Inflammatory macrophage treated with lipopolysaccharide for 4 hours (primary cell): ENCODE data around the gene ACSS1.

ENCODE experiments used
- DNase-seq: peaks from one replicate; pipeline ENCODE4 v3.0.0-alpha.2; 2020

The ACSS1 gene

DNA sequence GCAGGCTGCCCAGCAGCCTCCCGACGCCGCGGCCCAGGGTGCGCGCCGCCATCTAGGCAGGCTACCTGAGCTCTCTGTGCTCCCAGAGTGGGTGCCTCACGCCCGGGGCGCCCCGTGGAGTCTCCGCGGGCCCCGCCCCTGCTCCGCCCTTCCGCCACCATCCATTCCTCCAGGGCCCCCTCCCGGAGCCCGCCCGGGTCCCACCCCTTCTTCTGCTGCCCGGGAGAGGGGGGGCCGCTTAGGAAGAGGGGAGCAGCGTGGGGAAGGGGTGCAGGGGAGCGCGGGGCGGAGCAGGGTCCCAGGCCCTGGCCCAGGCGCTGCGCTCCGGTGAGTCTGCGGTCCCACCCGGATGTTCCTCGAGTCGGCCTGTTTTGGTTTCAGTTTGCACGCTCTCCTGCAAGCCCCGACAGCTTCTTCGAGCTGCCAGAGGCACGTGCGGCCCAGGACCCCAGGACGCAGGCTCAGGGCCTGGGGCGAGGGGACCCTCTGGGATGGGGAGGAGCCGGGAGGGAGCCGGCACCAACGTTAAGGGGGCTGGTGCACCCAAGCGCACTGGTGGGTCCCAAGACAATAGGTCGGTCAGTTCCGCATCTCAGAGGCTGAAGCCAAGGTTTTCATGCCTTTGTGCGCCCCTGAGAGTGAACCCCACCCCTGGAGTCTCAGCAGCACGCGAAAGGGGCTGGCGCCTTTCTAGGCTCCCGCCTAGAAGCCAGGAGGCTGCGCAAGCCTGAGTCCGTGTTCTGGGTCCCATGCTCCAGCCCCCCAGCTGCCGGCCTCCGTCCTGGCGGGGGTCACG lies at the start of gene ACSS1:
ACSS1 (minus strand) TSS at position 89 of the 796 bp plus-strand sequence; CDS start at position 52, 37 bp downstream.
- peak; percentile 57 for DNase-seq

DNA sequence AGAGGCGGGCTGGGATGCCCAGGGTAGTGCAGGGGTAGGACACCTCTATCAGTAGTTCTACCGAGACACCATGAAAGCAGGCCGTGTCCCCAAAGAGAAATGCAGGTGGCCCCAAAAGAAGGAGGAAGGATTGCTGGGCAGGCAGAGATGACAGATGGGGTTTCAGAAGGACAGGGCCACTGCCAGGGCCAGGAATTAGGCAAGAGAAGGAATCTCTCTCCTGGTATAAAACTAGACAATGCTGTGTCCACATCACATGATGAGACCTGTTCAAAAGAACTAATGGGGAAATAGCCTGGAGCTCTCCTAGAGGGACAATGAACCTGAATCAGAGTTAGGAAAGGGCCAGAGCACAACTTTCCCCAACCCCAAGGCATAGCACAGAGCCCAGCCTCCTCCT lies 45.6 kb upstream of the ACSS1 start:
- DNase-seq, result no peak

DNA sequence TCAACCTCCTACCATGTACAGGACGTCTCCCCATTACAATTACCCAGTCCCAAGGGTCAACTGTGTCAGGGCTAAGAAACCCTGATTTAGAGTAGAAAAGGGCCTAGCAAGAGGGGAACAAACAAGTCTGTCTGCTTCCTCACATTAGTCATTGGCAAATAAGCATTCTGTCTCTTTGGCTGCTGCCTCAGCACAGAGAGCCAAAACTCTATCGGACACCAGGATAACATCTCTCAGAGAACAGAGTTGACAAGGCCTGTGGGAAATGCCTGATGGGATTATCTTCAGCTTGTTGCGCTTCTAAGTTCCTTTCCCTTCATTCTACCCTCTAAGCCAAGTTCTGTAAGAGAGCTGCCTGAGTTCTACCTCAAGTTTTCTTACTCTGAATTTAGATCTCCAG lies 43.0 kb upstream of the ACSS1 start:
- DNase-seq, result no peak

DNA sequence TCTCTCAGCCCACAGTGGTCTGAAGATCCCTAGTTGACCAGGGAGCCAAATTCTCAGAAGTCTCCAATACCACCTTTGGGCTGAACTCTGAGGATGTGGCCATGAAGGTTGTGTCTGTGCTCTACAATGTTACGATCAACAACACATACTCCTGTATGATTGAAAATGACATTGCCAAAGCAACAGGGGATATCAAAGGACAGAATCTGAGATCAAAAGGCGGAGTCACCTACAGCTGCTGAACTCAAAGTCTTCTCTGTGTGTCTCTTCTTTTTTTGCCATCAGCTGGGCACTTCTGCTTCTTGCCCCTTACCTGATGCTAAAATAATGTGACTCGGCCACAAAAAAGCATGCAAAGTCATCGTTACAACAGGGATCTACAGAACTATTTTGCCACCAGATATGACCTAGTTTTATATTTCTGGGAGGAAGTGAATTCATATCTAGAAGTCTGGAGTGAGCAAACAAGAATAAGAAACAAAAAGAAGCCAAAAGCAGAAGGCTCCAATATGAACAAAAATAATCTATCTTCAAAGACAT lies 41.7 kb upstream of the ACSS1 start:
- no peak for DNase-seq

DNA sequence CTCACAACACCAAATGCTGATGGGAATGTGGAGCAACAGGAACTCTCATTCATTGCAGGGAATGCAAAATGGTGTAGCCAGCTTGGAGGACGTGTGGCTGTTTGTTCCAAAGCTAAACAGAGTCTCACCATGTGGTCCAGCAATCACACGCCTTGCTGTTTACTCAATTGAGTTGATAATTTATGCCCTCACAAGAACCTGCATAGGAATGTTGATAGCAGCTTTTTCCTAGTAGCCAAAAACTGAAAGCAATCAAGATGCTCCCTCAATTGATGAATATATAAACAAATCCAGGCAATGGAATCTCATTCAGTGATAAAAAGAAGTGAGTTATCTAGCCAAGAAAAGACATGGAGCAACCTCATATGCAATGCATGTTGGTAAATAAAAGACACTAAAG lies 39.6 kb upstream of the ACSS1 start:
- DNase-seq, result no peak

DNA sequence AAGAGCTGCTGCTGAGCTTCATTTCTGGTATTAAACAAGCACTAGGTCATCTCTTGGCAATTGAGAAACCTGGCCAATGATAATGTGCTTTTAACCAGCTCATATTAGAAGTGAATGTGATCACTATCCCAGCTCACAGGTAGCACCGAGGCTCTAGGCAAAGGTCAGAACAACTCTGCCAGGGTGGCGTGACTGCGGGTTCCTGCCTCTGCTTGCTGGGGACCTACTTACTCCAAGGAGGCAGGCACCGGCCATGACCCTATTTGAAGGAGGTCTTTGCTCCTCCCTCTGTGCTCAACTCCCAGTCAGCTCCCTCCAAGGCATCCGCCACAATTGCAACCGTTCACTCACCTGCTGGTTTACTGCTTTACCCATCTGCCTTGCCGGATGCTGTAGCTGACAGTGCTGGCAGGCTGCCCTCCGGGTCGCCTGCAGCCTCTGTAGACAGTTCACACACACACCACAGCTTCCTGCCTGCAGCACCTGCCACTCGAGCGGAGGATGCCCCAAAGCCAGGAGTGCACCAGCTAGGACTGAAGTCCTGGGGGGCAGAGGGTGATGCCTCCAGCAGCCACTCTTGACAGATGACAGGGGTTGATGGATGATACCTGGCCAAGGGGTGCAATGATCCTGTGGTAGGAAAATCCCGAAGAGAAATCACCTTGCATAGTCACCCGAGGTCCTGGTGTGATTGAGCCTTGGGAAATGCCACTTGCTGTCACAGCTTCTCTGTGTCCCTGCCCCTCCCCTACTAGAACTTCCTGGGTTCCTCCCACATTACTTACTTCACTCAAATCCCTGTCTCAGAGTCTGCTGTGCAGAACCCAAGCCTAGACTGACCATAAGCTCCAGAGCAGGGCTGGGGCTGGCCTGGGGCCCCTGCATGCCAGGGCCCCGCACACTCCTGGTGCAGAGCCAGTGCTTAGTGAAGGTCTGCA lies 32.8 kb upstream of the ACSS1 start:
- no peak for DNase-seq

DNA sequence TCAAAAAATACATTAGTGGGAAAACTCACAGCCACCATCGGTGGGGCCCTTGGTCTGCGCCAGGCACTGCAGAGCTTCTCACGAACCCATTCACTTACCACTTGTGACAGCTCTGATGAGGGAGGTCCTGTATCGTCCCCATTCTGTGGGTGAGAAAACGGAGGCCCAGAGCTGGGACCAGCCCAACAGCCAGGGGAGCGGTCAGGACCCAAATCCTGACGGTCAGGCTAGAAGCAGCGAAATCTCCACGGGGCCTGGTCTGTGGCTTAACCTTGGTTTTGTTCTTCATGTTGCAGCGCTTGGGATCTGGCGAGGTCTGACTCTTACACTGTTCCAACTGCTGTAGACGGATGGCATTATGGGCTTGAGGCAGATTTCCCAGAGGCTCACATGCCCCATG lies 31.7 kb upstream of the ACSS1 start:
- no peak for DNase-seq

DNA sequence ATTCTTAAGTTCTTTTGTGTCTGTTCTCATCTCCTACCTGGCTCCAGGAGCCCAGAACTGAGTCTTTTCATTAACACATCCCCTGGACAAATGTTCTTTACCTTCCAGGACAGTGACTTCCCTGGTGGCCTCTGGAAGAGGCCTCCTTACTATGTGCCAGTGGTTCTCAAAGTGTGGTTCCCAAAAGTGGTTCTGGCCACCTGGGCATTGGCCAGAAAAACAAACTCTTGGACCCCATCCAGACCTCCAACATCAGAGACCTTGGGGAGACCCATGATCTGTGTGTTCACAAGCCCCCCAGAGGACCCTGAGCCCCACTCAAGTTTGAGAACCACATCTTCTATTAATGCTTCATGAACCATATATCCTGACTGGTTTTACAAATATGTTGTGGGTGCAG lies 31.2 kb upstream of the ACSS1 start:
- no peak for DNase-seq

DNA sequence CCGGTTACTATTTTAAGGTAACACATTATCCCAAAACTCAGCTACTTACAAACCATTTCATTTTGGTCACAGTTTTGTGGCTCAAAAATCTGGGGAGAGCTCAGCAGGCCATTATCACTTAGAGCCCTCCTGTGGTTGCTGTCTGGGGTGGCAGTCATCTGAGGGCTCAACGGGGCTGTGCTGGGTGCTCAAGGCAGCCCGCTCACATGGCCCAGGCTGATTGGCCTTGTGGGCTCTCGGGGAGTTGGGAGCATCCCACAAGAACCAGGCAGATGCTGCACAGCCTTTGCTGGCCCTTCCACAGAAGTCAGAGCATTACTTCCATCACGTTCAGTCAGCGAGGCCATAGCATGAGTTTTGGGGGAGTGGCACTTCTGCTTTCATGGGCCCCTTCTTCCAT lies 30.3 kb upstream of the ACSS1 start:
- no peak for DNase-seq

DNA sequence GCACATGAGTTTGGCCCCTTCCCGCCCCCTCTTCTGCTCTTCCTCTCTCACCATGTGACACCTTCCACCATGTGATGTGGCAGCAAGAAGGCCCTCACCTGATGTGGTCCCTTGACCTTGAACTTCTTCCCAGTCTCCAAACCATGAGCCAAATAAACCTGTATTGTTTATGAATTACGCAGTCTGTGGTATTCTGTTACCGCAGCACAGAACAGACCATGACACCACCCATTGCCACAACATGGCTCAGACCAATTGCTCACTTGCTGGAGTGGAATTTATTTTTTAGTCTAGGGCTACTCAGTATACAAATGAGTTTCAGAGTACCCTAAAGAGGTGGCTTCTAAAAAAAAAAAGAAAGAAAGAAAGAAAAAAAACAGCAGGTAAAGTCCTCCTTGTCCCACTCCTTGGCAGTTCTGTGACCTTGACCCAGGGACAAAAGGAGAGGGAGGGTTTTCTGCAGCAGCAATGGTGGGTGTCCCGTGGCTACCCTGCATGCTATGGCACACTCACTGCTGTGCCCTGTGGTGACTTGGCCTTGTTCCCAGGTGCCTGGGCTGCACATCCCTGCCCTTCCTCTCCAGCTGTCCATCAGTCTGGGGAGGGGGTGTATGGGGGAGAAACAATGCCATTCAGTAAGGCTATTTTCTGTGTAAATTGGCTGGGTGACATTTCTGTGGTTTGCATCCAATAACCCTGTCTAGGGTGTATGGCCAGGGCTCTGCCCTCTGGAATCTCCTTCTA lies 29.4 kb upstream of the ACSS1 start:
- no peak for DNase-seq

DNA sequence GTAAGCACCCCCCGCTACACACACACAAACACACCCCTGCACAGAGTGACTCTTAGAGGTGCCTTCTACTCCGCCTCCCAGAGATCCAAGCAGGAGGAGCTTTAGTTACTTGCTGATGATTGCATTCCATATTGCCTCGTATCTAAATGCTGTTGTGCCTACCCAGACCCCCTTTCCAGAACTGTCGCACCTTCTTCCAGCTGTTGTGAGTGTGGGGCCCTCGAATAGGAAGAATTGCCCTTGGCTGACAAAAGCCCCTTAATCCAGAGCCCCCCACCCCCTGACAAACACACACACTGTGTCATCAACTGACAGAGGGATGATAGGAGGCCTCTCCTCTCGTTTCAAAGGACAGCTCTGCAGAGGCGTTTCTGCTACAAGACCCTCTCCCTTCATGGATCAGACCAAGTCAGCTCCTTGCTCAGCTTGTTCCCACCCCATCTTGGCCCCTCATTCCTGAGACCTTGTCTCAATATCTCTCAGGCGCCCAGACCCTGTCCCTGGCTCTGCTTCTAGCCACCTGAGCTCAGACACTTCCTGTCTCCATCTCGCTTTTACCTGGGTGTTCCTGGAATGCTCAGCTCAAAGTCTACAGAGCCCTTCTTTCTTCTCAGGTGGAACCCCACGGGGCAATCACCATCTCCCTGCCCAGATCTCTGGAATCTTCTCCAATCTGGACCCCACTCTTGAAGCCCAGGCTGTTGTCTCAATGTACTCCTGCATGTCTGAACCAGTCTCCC lies 28.0 kb upstream of the ACSS1 start:
- no peak for DNase-seq

DNA sequence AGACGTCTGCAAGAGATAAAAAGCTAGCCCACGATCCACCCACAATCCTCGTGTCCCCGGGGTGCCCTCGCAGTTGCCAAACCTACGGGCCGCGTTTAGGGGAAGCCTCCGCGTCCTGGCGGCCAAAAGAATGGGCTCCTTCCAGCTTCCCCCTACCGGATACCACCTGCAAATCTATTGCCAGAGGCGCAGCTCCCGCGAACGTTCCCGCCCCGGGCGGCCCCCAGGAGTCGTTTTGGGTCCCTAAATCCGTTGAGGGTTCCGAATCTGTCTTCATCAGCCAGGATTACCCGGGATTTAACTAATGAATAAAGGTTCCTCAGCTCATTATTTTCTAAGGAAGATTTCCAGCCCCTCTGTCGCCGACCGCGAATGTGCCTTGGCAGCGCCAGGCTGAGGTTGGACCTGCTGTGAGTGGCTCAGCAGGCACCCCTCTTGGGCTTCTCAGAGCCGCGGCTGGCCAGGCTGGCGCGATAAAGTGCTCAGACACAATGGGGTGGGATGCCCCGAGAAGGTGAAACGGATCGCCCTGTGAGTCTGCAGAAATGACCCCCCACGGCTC lies 26.8 kb upstream of the ACSS1 start:
- DNase-seq, result no peak

DNA sequence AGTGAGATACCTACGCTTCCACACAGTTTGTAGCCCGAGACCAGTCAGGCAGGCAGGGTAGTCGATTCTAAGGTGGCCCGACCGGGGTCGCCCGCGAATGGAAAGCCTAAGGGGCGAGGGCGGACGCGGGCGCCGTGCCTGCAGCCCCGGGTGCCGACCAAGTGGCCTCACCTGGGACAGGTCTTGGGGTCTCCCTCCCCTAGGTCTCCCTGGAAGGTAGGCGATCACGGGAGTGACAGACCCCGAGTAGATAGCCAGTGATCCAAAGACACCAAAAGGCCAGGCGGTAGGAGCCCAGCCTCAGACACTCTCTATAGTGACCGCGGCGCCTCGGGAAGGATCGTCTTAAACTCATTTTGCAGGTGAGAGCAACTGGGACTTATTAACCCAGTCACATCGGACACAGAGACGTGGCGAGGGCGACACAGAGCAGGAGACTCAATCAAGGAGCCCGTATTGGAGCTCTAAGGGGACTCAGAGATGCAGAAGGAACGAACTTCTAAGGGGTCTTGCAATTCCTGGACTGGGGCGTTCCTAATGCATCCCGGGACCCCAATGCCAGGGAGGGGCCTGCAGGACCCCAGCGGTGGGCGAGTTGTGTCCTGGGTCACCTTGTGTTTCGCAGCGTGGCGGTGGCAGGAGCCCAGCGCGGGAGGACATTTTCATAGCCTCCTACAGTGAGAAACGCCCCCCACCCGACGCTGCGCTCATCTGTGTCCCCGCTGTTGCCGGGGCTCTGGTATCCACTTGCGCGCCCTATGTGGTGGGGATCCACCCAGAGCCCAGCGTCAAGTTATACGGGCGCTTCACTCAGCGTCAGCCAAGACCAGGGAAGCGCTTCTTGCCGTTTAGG lies 26.1 kb upstream of the ACSS1 start:
- DNase-seq, result no peak

DNA sequence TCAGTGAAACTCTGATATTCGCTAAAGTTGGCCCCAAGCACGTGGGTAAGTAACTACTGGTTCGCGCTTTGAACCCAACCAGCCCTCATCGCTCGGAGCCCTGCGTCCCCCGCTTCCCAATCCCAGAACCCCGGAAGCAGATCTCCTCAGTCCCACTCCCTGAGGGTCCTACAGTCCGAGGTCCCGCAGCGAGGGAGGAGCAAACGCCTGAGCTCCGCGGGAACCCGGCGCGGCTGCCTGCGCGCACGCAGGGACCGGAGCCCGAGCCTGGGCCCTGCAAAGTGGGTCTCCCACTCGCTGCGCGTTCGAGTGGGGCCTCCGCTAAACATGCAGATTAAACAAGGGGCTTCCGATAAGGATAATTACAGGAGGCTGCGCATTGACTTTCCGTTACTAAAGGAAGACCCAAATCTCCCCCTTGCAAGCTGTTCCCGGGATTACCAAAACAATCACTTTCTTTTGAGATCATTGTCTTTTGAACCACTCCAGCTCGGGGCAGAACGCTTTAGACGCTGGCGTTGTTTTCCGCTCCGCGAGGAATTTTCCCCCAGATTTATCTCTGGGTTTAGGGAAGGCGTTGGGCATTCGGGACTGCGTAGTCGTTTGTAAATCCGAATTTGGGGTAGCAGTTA lies 25.3 kb upstream of the ACSS1 start:
- DNase-seq, result no peak

DNA sequence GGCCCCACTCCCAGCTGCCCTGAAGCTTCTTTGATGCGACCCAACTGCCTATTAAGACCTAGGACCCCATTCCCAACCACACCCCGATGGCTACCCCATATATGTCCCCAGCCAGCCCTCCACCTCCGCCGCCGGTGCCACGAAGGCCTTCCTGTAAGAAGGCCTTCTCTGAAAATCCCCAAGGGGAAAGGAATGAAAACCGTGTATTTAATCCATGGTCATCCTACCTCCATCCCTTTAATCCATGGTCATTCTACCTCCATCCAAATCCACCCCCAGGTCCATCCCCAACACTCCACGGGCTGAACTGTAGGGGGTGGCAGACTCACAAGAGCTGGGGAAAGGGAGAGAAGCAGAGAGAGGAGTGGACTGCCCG lies 24.5 kb upstream of the ACSS1 start:
- DNase-seq, result no peak

DNA sequence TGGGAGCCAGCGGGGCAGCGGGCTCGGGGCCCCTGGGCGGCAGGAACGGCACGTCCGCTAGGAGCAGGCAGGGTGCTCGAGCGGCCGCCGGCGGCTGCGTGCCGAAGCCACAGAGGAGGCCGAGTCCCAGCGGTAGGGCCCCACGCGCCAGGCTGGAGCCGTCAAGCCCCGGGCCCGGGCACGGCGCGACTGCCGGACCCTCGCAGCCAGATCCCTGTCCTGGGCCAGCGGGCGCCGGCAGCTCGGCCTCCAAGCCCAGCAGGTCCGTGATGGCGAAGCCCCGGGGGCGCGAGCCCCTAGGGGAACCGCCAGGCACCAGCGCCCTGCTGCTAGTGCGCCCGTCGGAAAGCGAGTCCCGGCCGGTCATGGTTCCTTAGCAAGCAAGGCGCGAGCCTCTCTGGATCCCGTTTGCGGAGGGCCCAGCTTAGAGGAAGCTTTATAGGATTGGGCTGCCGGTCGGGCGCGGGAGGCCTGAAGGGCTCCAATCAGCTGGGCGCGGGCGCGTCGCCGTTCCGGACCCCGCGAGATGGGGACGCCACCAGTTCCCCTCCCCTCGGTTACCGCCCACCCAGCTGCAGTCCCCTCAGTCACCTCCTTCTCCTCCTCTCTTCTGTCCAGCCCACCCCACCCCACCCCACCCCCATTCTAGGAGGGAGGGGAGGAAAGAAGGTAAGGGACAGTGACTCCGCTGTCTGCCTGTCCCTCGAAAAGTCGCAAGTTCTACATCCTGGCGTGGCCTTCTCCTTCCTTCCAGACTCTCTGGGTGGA lies 24.0 kb upstream of the ACSS1 start, which contains the start of gene VSX1:
VSX1 (minus strand) TSS at position 412 of the 768 bp plus-strand sequence; CDS start at position 367, 45 bp downstream.
- no peak for DNase-seq

DNA sequence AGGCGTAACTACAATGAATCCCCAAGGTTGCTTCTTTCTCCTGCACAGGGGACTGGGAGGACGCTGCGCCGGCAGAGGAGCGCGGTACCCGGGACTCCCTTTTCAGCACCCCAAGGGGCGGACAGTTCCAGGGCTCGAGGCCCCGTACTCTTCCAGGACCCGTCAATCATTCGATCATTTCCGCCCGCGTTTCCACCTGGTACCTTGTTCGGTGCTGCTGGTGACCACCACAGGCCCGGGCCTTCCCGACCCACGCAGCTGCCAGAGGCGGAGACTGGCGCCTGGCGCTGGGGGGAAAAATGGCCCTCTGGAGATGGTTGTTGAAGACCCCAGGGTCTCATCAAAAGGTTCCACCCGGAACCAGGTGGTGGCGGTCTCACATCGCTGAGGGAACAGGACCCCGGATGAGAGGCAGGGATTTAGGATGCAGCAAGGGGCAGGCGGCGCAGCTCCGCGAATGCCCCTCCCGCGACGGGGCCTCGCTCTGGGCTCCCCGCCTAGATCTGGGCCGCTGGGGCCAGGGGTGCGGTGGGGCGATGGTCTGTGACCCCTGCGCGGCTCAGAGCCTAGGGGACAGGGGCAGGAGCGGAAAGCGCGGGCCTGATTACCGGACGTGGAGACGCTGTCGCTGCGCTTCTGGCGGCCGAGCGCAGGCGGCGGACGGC lies 23.3 kb upstream of the ACSS1 start:
- DNase-seq, result no peak

DNA sequence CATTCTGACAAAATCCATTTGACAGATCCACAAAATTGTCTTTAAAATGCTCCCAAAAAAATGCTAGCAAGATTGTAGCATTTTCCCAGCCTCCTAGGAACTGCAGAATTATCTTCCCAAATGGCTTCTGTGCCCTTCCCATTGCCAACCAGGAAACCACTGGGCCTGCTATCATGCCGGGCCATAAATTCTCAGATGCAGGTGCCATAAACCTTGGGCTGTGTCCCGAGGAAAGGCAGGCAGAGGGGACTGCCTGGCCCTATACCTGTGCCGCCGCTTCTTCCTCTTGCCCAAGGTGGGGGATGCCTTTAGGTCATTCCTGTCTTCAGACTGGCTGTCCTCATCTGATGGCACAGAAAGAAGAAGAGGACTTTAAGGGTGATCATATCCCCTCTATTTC lies 21.2 kb upstream of the ACSS1 start:
- no peak for DNase-seq

DNA sequence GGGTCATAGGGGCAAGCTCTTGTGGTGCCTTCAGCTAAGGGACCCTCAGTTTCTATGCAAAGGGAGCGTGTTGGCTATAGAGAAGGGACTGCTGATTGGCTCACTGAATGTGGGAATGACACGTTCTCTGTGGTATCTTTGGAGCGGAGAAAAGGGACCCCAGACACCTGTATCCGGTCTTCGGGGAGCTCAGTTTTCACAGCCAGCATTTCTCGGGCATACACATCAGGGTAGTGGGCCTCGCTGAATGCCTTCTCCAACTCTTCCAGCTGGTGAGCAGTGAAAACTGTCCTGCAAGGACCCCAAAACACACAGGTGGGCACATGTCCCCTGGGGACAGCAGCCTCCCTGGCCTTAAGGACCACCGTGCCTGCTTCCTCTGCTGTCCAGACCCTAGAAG lies 20.7 kb upstream of the ACSS1 start:
- no peak for DNase-seq
